Fibroblast of lung (primary cell): ENCODE data around the gene DIPK1B. TPM values are rescaled to one million over a fixed set of nuclear protein-coding genes. Genes with fewer than 3 reads are reported as not detected.

Experiments used
- DNase-seq, 2 donors: peaks; one replicate each; pipeline versions ENCODE4 v3.0.0 to v3.0.0-alpha.2; 2010; ENCODE audit warnings: low read depth in 2 of 2
- H2AFZ ChIP-seq: 2 replicates; pipeline ENCODE4 v1.5.1; 2012; ENCODE audit warnings: low read length, control low read depth, inconsistent platforms
- H3K27ac ChIP-seq: 2 replicates; pipeline ENCODE4 v1.5.1; 2011; ENCODE audit warnings: low read length, control low read depth; ENCODE audit not compliant: insufficient read depth
- H3K27me3 ChIP-seq: 2 replicates; pipeline ENCODE4 v1.5.1; 2011; ENCODE audit warnings: mild to moderate bottlenecking, low read length; ENCODE audit not compliant: control insufficient read depth, insufficient read depth
- H3K36me3 ChIP-seq: 2 replicates; pipeline ENCODE4 v1.5.1; 2011; ENCODE audit warnings: low read length; ENCODE audit not compliant: control insufficient read depth, insufficient read depth
- H3K4me1 ChIP-seq: 2 replicates; pipeline ENCODE4 v1.5.1; 2011; ENCODE audit warnings: low read length; ENCODE audit not compliant: control insufficient read depth, insufficient read depth; ENCODE audit errors: extremely low read depth
- H3K4me2 ChIP-seq: 2 replicates; pipeline ENCODE4 v1.5.1; 2011; ENCODE audit warnings: low read length, control low read depth; ENCODE audit not compliant: insufficient read depth; ENCODE audit errors: extremely low read depth
- H3K4me3 ChIP-seq, 4 experiments: fragments of 200-600 bp in 1 of 4; sonication (generic) in 1 of 4; replicated peaks in 1 of 4; 2 replicates each; pipeline ENCODE4 v1.5.1; 2011 to 2016; ENCODE audit warnings: low read length in 4 of 4, low read depth in 3 of 4, mild to moderate bottlenecking in 3 of 4, control low read depth in 2 of 4, inconsistent platforms in 1 of 4, mixed read lengths in 1 of 4; ENCODE audit not compliant: insufficient read depth in 1 of 4; ENCODE audit errors: control extremely low read depth in 1 of 4
- H3K79me2 ChIP-seq: 2 replicates; pipeline ENCODE4 v1.5.1; 2012; ENCODE audit warnings: mild to moderate bottlenecking, low read length, inconsistent platforms; ENCODE audit not compliant: control insufficient read depth, insufficient read depth
- H3K9ac ChIP-seq: 2 replicates; pipeline ENCODE4 v1.5.1; 2011; ENCODE audit warnings: mild to moderate bottlenecking, low read length, control low read depth; ENCODE audit not compliant: insufficient read depth
- H3K9me3 ChIP-seq: 2 replicates; pipeline ENCODE4 v1.5.1; 2012; ENCODE audit warnings: low read depth, low read length; ENCODE audit not compliant: control insufficient read depth, insufficient read depth
- H4K20me1 ChIP-seq: 2 replicates; pipeline ENCODE4 v1.5.1; 2011; ENCODE audit warnings: low read length; ENCODE audit not compliant: control insufficient read depth, insufficient read depth; ENCODE audit errors: extremely low read depth
- EZH2 ChIP-seq: IDR thresholded peaks from 2 replicates; pipeline ENCODE4 v1.5.1; 2012; ENCODE audit warnings: low read length, control low read depth, mild to moderate bottlenecking; ENCODE audit errors: missing control alignments
- polyA plus RNA-seq, 2 donors: library from polyadenylated mRNA; depleted of rRNA in 1 of 2; stranded (reverse) in 1 of 2; unstranded in 1 of 2; fragments of >200 nt; gene quantifications; 2 replicates each; pipeline ENCODE4 v1.2.1, GENCODE V29; 2011 to 2012; ENCODE audit warnings: missing spikeins in 1 of 2
- total RNA-seq: library from RNA; depleted of rRNA; stranded (reverse); fragments of >200 nt; gene quantifications from 2 replicates; pipeline ENCODE4 v1.2.1, GENCODE V29; 2014
- TF ChIP-seq, protein P1 (sequence below), 2 donors: IDR thresholded peaks in 1 of 2; conservative IDR thresholded peaks in 1 of 2; 1 replicate in 1 of 2; 2 replicates in 1 of 2; pipeline ENCODE4 v1.5.1; 2011 to 2012; ENCODE audit warnings: low read length in 2 of 2, control low read depth in 1 of 2, inconsistent platforms in 1 of 2, low read depth in 1 of 2, mild to moderate bottlenecking in 1 of 2

Gene DIPK1B
- total and polyA plus RNA-seq, 2 donors (not counting 1 experiment from before 2014, with no cell fraction given): 0.16 to 0.33 TPM

DNA sequence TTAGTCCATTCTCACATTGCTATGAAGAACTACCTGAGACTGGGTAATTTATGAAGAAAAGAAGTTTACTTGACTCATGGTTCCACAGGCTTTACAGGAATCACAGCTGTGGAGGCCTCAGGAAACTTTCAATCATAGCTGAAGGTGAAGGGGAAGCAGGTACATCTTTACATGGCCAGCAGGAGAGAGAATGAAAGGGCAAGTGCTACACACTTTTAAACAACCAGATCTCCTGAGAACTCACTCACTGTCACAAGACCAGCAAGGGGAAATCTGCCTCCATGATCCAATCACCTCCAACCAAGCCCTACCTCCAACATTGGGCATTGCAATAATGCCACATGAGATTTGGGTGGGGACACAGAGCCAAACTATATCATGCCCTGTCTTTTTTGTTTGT, 39.4 kb downstream of the DIPK1B start:
- Histone ChIP-seq H3K9ac (no peak overlapping the region), H3K27me3 (no peaks in the 10 kb centered on the region), H3K4me1 (no peaks in the 10 kb centered on the region), H3K4me2 (no peak overlapping the region), H2AFZ (no peak overlapping the region), H3K9me3 (no peaks in the 10 kb centered on the region), H3K27ac (no peak overlapping the region), H3K36me3 (no peaks in the 10 kb centered on the region), H3K4me3 (no peak overlapping the region), H3K79me2 (no peaks in the 10 kb centered on the region), H4K20me1 (no peaks in the 10 kb centered on the region)
- no peak for DNase-seq
- TF ChIP-seq, protein P1, sequence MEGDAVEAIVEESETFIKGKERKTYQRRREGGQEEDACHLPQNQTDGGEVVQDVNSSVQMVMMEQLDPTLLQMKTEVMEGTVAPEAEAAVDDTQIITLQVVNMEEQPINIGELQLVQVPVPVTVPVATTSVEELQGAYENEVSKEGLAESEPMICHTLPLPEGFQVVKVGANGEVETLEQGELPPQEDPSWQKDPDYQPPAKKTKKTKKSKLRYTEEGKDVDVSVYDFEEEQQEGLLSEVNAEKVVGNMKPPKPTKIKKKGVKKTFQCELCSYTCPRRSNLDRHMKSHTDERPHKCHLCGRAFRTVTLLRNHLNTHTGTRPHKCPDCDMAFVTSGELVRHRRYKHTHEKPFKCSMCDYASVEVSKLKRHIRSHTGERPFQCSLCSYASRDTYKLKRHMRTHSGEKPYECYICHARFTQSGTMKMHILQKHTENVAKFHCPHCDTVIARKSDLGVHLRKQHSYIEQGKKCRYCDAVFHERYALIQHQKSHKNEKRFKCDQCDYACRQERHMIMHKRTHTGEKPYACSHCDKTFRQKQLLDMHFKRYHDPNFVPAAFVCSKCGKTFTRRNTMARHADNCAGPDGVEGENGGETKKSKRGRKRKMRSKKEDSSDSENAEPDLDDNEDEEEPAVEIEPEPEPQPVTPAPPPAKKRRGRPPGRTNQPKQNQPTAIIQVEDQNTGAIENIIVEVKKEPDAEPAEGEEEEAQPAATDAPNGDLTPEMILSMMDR (conservative IDR thresholded peaks at IDR 0.05 in 1 of 2, IDR thresholded peaks at IDR 0.05 in 1 of 2; ENCODE audit: low read depth in 1 of 2, low read length in 2 of 2): no peak
- no peak for TF ChIP-seq EZH2

DNA sequence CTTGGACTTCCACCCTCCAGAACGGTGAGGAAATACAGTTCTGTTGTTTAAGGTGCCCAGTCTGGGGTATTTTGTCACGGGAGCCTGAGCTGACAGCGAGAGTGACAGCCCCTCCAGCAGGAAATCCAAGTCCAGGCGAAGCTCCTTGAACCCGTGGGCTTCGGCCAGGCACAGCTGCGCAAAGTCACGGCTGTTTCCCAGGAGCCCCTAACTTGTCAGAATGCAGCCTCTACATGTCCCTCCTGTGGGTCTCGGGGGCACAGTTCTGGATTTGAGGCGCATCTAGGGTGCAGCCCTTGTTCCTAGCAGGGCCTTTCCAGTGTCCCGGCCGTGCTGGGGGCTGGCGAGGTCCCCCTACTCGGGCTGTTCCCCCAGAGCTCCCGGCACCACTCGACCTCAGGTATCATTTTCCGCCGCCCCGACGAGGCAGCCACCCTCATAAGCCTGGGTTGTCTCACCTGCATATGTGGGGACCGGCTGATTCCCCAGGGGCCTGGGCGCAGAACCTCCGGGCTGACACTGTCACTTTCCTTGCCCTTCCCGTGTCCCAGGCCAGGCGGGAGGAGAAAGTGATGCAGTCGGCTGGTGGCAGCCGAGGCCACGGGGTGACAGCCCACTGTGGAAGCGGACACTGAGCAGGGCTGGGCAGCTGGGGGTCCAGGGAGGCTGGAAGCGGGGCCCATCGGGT, 41.1 kb downstream of the DIPK1B start:
- no peaks in the 10 kb centered on the region for H3K79me2 ChIP-seq
- H3K36me3 ChIP-seq: no peaks in the 10 kb centered on the region
- H3K4me1 ChIP-seq: no peaks in the 10 kb centered on the region
- H3K27ac ChIP-seq: no peak overlapping the region
- TF ChIP-seq, protein P1 (conservative IDR thresholded peaks at IDR 0.05 in 1 of 2, IDR thresholded peaks at IDR 0.05 in 1 of 2; ENCODE audit: low read depth in 1 of 2, low read length in 2 of 2): no peak
- TF ChIP-seq EZH2: no peak
- DNase-seq: no peak
- no peak overlapping the region for H3K9ac ChIP-seq
- H3K9me3 ChIP-seq: no peaks in the 10 kb centered on the region
- no peak overlapping the region for H2AFZ ChIP-seq
- no peaks in the 10 kb centered on the region for H3K27me3 ChIP-seq
- H3K4me3 ChIP-seq: no peak overlapping the region
- H4K20me1 ChIP-seq: no peaks in the 10 kb centered on the region
- H3K4me2 ChIP-seq: no peak overlapping the region

DNA sequence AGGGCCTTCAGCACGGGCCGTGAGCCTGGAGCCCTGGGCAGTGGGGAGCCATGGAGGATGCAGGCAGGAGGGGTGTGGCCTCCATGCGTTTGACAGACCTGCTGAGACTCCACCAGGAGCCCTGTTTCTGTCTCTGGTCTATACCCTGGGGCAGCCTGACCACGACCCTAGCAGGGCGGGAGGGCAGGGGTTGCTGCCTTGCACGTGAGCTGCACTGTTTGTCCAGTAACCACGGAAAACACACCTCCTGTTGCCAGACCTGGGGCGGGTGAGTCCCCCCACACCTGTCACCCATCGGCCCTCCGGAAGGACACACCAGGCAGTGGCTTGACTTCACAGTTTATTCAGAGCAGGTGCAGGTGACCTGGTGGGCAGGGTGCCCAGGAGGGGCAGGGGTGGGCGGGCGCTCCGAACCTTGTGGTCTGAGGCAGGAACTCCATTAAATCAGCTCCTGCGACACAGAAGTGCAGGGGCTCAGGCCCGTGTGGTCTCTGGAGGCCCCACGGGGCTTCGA, 41.7 kb downstream of the DIPK1B start:
- Histone ChIP-seq H3K4me1 (no peaks in the 10 kb centered on the region), H3K27me3 (no peaks in the 10 kb centered on the region), H3K4me2 (no peak overlapping the region), H3K27ac (no peak overlapping the region), H3K4me3 (no peak overlapping the region), H2AFZ (no peak overlapping the region), H3K9me3 (no peaks in the 10 kb centered on the region), H3K9ac (no peak overlapping the region), H4K20me1 (no peaks in the 10 kb centered on the region), H3K79me2 (no peaks in the 10 kb centered on the region), H3K36me3 (no peaks in the 10 kb centered on the region)
- DNase-seq: no peak
- TF ChIP-seq, protein P1 (conservative IDR thresholded peaks at IDR 0.05 in 1 of 2, IDR thresholded peaks at IDR 0.05 in 1 of 2; ENCODE audit: low read depth in 1 of 2, low read length in 2 of 2): no peak
- no peak for TF ChIP-seq EZH2
